ENCODE results near the gene TAS2R41. TPM values are rescaled to one million over a fixed set of nuclear protein-coding genes. Genes with fewer than 3 reads are reported as not detected.

The TAS2R41 gene
- polyA plus RNA-seq (ENCODE audit: insufficient read length in 3 of 3): not detected
- long read RNA-seq, donor 1: 0 reads
- long read RNA-seq, donor 2, partial matches to known transcripts: 0 of 1 reads
- long read RNA-seq, donor 2, other reads (novel, unspliced or antisense): 0 of 1 reads
- long read RNA-seq, donor 3, partial matches to known transcripts: 0 of 1 reads
- long read RNA-seq, donor 3, other reads (novel, unspliced or antisense): 0 of 1 reads
- long read RNA-seq, donor 4: 0 reads
- long read RNA-seq, donor 5: 0 reads
- long read RNA-seq, donor 6: 0 reads
- long read RNA-seq, donor 7: 0 reads
- long read RNA-seq, donor 8: 0 reads
- long read RNA-seq, donor 9: 0 reads
- long read RNA-seq, donor 10: 0 reads
- long read RNA-seq, donor 11: 0 reads
- long read RNA-seq, donor 12: 0 reads
- long read RNA-seq, donor 13: 0 reads
- long read RNA-seq, donor 14: 0 reads
- long read RNA-seq, donor 15: 0 reads
- long read RNA-seq, donor 16: 0 reads

DNA sequence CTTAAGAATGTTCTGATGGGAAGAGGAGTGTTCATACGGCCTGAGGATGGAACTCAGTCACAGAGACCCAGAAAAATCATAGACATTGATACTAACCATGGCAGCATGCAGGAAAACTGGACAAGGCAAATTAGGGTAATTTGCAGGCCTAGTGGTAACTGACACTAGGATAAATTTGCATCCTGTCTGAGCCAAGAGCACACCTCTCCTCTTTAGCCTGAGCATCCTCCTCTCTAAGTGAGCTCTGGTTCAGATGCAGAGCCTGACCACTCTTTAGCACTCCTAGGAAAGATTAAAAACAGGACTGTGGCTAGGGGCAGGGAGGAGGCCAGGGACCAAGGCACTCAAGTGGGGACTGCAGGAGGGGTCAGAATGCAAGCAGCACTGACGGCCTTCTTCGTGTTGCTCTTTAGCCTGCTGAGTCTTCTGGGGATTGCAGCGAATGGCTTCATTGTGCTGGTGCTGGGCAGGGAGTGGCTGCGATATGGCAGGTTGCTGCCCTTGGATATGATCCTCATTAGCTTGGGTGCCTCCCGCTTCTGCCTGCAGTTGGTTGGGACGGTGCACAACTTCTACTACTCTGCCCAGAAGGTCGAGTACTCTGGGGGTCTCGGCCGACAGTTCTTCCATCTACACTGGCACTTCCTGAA is at the start of gene TAS2R41:
Gene TAS2R41, plus strand, starts transcription at position 373 of the 650 bp plus-strand sequence. Its CDS starts 0 bp downstream, at position 373.
- no peak for DNase-seq (ENCODE audit: extremely low read depth in 1 of 11, low read depth in 9 of 11, low spot score in 4 of 11)

- no peak for DNase-seq (ENCODE audit: extremely low read depth in 1 of 11, low read depth in 9 of 11, low spot score in 4 of 11)
These were observed 47.6 kb upstream of the TAS2R41 start for GRCh38 chr7:143429770-143430698.

DNA sequence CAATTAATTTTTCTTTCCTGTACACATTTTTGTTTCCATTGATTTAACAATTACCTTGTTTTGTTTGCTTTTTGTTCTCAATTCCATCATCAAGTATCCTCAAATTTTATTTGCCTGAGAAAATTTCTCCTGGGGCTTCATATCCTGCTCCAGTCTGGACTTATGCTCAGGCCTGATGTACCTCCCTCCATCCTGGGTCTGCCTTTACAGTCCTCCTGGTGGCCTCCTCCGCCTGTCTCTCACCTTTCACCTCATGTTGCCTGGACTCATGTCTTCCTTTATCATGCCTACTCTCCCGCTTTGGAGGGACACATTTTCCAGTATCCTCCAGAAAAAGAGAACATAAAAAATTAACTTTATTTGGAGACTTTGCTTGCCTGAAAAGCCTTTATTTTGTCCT is 46.6 kb upstream of the TAS2R41 start:
- no peak for DNase-seq (ENCODE audit: extremely low read depth in 1 of 11, low read depth in 9 of 11, low spot score in 4 of 11)

DNA sequence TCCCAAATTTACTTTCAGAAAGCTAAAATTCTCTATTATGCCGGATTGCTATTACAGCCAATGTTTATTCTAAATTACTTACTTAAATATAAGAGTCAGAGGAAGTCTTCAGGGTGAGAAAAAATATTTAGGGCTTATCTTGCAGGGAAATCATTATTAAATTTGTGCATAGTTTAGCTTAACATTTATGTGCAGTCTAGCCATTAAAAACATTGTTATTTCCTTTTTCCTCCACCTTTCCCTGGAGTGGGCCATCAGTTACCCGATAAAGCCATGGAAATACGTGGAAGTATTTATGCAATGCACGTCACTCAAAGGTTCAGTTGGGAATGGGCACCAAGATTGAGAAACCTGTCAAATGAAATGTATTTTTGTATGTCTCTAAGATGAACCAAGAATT is 43.9 kb upstream of the TAS2R41 start:
- DNase-seq (ENCODE audit: extremely low read depth in 1 of 11, low read depth in 9 of 11, low spot score in 4 of 11): no peak

GRCh38 chr7:143434660-143435059 is 43.0 kb upstream of the TAS2R41 start:
- no peak for DNase-seq (ENCODE audit: extremely low read depth in 1 of 11, low read depth in 9 of 11, low spot score in 4 of 11)

- DNase-seq (ENCODE audit: extremely low read depth in 1 of 11, low read depth in 9 of 11, low spot score in 4 of 11): no peak
These were observed 42.4 kb upstream of the TAS2R41 start for GRCh38 chr7:143435266-143435665.

GRCh38 chr7:143436325-143436946 is 41.2 kb upstream of the TAS2R41 start:
- DNase-seq (ENCODE audit: extremely low read depth in 1 of 11, low read depth in 9 of 11, low spot score in 4 of 11): no peak

DNA sequence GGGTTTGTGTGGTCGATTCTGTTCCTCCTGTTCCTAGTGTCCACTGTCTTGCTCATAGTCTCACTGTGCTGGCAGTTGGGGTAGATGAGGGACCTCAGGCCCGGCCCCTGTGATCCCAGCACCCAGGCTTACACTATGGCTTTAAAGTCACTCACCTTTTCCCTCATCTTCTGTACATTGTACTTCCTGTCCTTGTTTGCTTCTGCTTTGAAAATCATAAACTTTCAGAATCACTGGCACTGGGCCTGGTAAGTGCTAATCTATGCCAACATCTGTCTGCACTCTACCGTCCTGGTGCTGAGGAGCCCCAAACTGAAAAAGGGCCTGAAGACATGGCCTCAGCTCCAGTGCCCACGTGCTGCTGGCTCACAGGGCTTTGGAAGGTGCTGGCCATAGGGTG is 40.1 kb upstream of the TAS2R41 start:
- no peak for DNase-seq (ENCODE audit: extremely low read depth in 1 of 11, low read depth in 9 of 11, low spot score in 4 of 11)

GRCh38 chr7:143439866-143440265 is 37.8 kb upstream of the TAS2R41 start:
- no peak for DNase-seq (ENCODE audit: extremely low read depth in 1 of 11, low read depth in 9 of 11, low spot score in 4 of 11)

- no peak for DNase-seq (ENCODE audit: extremely low read depth in 1 of 11, low read depth in 9 of 11, low spot score in 4 of 11)
These were observed 34.5 kb upstream of the TAS2R41 start, which contains the start of gene TAS2R60 for GRCh38 chr7:143443153-143443552. TAS2R60 (plus strand) TSS chr7:143443453; CDS start chr7:143443453, 0 bp downstream.

GRCh38 chr7:143444063-143444782 is 33.5 kb upstream of the TAS2R41 start:
- no peak for DNase-seq (ENCODE audit: extremely low read depth in 1 of 11, low read depth in 9 of 11, low spot score in 4 of 11)

DNA sequence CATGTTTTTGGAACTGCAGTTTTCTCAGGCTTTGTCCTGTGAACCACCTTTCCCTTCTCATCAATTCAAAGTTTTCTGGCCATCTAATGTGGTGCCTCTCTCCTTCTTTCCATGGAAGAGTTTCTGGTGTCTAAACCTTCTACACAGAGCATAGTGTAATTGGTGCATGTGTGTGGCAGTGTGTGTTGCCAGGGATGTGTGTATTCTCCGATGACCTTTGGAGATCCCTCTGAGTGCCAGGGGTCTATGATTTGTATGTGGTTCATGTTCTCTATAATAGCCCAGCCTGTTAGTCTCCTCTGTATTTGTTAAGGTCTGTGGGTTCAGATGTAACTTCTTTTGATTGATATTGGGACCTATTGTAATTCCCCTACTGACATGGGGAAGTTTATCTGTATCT is 32.9 kb upstream of the TAS2R41 start:
- no peak for DNase-seq (ENCODE audit: extremely low read depth in 1 of 11, low read depth in 9 of 11, low spot score in 4 of 11)

GRCh38 chr7:143447466-143447865 is 30.2 kb upstream of the TAS2R41 start:
- DNase-seq (ENCODE audit: extremely low read depth in 1 of 11, low read depth in 9 of 11, low spot score in 4 of 11): no peak

DNA sequence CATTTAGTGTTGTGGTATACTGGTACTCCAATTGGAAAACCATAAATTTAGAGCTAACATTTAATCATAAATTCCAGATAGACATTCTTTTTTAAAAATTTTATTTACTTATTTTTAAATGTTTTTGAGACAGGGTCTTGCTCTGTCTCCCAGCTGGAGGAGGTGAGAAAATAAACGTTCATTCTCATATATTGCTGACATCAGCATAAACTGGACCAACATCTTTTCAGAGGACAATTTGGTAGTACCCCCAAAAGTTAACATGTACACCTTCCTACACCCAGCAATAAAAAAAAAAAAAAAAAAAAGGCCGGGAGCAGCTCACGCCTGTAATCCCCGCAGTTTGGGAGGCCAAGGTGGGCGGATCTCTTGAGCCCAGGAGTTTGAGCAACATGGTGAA is 29.2 kb upstream of the TAS2R41 start:
- DNase-seq (ENCODE audit: extremely low read depth in 1 of 11, low read depth in 9 of 11, low spot score in 4 of 11): no peak

DNA sequence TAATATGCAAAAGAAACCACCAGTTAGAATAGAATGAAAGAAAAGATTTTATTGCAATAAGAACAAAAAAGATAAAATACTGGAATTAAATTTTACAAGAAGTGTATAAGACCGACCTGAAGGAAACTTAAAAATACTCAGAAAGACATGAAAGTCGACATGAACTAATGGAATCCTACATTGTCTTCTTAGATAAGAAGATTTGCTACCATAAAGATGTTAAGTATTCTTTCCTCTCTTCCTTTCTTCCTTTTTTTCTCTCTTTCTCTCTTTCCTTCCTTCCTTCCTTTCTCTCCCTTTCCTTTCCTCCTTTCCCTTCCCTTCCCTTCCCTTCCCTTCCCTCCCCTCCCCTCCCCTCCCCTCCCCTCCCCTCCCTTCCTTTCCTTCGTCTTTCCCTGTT is 27.9 kb upstream of the TAS2R41 start:
- DNase-seq (ENCODE audit: extremely low read depth in 1 of 11, low read depth in 9 of 11, low spot score in 4 of 11): no peak

DNA sequence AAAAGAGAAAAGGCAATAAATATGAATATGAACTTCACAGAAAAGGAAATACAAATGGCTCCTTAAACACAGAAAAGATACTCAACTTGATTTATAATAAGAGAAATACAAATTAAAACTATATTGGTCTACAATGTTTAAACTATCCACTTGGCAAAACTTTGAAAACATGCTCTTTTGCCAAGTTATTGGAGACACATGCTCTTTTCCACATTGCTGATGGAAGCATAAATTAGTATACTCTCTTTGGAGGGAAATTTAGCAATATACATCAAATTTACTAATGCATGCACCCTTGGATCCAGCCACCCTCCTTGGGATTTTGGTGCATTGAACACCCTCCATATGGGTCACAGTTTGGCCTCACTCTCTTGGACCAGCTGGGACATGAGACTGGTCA is 26.6 kb upstream of the TAS2R41 start:
- no peak for DNase-seq (ENCODE audit: extremely low read depth in 1 of 11, low read depth in 9 of 11, low spot score in 4 of 11)

DNA sequence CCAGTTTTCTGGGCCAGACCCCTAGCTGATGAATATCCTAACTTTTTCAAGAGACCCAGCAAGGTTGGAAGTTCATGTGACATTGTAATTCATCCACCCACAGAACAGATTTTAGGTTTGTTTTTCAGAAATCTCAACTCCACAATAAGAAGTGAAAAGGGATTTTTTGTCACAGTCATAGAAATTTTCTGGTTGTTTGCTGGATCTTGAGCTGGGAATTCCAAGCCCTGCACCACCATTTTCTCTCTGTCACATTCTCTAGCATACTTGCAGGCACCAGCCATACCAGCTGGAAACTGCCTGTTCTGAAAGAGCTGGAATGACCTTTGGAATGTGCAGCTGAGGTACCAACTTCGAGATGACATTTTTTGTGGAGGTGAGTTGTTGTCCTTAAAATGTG is 25.9 kb upstream of the TAS2R41 start:
- DNase-seq (ENCODE audit: extremely low read depth in 1 of 11, low read depth in 9 of 11, low spot score in 4 of 11): no peak

DNA sequence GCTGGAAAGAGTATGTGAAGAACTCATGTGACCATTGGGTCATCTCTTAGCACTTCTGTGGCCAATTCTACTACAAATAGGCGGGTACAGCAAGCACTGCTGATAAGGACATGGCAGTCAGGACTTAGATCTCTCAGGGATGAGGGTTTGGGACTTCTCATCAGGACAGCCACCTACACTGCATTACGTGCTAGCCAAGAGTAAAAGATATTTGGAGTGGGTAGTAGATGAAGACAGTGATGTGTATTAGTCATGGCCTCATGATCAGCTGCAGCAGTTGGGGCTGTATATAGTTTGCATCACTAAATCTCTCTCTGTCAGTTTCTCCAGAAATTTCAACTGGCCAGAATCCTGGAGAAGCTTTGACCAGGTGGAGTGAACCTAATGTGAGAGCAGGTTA is 25.2 kb upstream of the TAS2R41 start:
- DNase-seq (ENCODE audit: extremely low read depth in 1 of 11, low read depth in 9 of 11, low spot score in 4 of 11): no peak
